ENCODE data around the gene ASCC1. TPM values are rescaled to one million over a fixed set of nuclear protein-coding genes. Genes with fewer than 3 reads are reported as not detected.

Gene ASCC1
- total RNA-seq, 1 donor: 11.0 TPM

DNA sequence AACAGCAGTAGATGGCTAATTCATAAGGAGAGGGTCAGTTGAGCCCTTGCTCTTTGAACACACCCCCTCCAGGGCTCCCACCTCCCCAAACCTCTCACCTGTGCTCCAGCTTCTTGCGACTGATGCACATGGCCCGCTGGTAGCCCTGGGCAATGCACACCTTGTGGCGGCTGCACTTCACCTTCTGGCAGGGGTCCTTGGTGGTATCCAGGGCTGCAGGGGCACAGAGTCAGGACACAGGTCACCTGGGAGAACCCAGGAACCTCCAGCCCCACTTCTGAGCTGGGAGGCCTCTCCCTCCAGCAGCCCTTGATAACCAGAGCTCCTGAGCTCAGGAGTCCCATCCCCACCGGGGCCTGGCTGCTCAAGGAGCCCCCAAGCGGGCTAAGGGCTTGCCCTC, 144.0 kb downstream of the ASCC1 start:
- DNase-seq (ENCODE audit: low read depth in 2 of 3, low spot score in 2 of 3): no peak

DNA sequence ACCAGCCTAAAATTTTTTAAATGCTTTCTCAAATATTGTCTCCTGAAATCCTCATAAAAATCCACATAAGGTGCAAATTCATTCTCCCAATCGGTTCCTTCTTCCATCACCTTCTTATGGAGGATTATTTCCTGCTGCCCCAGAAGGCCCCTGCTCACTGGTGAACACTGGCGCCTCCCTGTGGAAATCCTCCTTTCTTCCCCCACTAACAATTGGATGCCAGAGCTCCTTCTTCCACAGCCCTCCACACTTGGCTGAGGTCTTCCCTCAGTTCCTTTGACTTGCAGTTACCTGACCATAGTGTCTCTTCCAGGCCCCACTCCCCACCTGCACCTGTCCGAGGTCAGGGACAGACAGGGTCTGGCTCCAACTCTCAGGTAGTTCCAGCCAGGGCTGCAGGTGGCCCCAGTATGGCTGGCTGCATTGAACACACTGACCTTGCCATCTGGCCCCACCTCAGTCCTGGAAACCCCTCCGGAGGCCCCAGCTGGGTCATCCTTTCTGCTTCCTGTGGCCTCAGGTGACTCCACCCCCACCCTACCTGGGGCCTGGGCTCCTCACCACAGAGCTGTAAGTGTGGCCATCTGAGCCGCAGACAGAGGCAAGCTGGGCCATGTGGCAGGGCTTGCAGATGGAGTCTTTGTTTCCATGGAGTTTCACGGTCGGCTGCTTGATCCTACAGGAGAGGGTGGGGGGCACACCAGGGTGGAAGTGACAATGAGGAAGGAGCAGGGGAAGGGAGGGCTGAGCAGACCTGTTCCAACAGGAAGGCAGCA, 146.1 kb downstream of the ASCC1 start:
- DNase-seq (ENCODE audit: low read depth in 2 of 3, low spot score in 2 of 3): peak in 1 of 3 donors; percentile 30

DNA sequence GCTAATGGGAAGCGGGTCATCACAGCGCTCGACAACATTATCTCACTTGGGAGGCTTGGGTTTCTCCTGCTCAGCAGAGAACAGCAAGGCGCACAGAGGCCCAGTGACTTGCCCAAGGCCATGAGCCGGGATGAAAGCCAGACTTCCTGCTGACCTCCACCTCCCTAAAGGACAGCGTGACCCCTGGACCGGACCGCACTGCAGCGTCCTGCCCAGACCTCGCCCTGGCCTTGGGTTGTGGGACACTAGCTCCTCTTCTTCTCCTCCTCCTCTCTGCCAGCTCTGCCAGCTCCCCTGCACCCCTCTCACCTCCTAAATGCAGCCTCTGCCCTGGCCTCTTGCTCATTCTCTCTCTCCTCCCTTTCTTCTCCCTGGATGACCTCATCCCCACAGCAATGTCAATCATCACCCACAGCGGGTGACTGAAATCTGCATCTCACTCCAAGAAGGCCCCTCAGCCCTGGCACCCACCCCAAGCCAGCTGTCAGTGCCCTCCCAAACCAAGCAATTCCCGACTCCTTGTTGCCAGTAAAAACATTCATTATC, 147.1 kb downstream of the ASCC1 start:
- DNase-seq (ENCODE audit: low read depth in 2 of 3, low spot score in 2 of 3): no peak

DNA sequence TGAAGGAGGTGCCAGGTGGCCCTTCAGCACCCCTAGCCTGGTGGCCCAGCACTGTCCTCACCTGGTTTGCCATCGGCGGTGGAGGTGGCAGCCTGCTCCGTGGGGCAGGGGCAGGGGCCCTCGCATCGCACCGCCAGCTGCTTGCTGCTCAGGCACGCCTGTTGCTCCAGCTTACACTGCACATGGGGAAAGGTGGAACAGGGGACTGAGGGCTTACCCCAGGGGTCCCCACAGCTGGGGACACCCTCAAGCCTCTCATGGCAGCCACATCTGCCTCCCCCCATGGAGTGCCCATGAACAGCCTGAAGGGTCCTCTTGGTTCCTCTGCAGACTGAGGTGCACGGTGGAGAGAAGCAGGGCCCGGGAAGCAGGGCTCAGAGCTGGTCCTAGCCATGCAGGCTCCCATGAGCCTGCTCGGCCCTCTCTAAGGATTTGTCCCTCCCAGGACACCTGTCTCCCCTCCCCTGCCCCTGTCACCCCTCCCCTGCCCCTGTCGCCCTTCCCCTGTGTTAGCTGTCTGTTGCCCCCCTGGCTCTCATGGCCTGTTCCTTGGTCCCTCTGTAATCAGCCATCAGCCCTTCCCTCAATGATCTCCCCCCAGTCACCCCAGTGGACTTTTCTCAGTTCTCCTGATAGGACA, 147.8 kb downstream of the ASCC1 start:
- no peak for DNase-seq (ENCODE audit: low read depth in 2 of 3, low spot score in 2 of 3)

GRCh38 chr10:72067463-72068125, 148.5 kb downstream of the ASCC1 start:
- no peak for DNase-seq (ENCODE audit: low read depth in 2 of 3, low spot score in 2 of 3)

- DNase-seq (ENCODE audit: low read depth in 2 of 3, low spot score in 2 of 3): no peak
Observed at GRCh38 chr10:72066318-72067284, 149.5 kb downstream of the ASCC1 start.

- DNase-seq (ENCODE audit: low read depth in 2 of 3, low spot score in 2 of 3): no peak
Observed at GRCh38 chr10:72065439-72066025, 150.5 kb downstream of the ASCC1 start.

DNA sequence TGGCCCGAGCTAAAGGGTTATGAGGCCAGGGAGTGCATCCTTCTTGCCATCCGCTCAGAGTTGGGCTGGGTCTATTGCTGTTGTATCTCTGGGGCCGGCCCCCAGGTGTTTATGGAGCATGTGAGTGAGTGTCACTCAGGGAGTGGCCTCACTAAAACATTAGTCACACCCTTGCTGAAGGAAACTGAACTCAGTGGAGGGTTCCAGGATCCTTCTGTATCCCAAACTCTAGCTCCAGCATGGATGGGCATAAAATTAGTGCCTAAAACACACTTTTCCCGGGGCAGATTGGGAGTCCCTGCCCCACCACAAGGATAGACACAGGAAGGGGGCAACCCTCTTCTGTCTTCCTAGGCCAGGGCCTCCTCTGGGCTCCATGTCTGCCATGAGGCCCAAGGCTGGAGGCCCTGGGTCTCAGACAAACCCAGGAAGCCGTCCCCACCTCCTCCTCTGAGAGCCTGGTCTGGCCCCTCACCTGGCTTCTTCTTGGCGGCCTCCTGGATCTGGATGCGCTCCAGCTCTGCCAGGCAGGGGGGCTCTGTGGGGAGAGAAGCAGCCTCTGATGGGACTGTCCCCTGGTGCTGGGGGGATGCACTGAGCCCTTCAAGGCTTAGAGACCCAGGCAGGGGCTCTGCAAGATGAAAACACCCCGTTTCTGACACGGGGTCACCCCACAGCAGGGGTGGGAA, 152.2 kb downstream of the ASCC1 start:
- no peak for DNase-seq (ENCODE audit: low read depth in 2 of 3, low spot score in 2 of 3)

GRCh38 chr10:72062832-72063702, 153.0 kb downstream of the ASCC1 start:
- DNase-seq (ENCODE audit: low read depth in 2 of 3, low spot score in 2 of 3): no peak

- no peak for DNase-seq (ENCODE audit: low read depth in 2 of 3, low spot score in 2 of 3)
Observed at GRCh38 chr10:72062382-72062781, 153.7 kb downstream of the ASCC1 start.

GRCh38 chr10:72061930-72062329, 154.1 kb downstream of the ASCC1 start:
- no peak for DNase-seq (ENCODE audit: low read depth in 2 of 3, low spot score in 2 of 3)

DNA sequence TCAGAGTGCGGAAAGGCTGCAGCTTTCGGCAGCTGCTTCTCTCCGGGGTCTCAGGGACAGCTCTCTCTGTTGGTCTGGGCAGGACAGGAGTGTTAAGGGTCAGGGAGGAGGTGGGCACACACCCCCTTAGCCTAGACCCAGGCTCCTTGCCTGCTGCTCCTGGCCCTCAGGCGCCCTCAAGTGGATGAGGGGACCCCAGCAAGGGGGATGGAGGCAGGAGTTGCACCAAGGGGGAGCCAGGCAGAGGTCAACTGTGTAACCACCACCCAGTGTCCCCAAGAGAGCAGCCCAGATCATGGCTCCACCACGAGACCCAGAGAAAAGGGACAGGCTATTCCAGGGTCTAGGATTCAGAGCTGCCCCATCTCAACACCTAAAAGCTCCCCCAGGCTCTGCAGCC, 154.6 kb downstream of the ASCC1 start:
- no peak for DNase-seq (ENCODE audit: low read depth in 2 of 3, low spot score in 2 of 3)

DNA sequence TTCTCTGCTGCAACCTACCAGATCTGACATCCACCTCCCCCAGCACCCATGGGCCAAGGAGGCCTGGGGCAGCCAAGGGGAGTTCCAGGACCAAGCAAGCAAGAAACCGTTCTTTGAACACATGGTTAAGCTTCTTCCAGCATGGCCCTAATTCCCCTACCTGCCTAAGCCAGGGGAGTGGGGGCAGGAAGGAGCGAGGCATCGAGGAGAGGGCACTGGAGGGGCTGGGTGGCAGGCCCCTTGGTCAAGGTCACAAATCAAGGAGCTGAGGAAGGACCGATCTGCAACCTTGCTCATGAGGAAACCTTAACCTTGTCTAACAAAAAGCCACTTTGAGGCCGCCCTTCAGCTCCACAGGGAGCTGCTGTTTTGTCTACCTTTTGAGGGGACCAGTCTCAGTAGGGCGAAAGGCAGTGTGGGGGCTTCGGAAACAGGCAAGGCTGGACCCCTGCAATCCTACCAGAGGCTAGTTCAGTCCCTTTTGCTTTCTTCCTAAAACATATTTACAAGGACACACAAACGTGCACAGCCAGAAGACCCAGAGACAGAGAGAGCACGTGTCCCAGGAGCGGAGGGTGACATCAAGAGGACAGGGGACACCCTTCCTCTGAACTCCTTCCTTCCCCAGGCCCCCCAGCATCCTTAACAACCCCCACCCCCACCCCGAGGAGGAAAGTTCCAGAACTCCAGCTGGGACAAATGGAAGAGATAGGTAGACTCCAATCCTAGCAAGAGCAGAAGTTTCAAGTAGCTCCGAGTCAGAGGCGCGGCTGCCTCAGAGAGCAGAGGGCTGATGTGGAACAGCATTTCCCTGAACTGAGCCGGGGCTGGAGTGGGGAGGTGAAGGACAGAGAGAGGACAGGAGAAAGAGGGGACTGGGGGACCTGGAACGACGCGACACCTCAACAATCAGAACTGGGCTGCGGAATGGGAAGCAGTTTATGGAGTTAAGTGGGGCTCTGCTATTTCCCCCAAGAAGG, 155.9 kb downstream of the ASCC1 start:
- DNase-seq (ENCODE audit: low read depth in 2 of 3, low spot score in 2 of 3): no peak

DNA sequence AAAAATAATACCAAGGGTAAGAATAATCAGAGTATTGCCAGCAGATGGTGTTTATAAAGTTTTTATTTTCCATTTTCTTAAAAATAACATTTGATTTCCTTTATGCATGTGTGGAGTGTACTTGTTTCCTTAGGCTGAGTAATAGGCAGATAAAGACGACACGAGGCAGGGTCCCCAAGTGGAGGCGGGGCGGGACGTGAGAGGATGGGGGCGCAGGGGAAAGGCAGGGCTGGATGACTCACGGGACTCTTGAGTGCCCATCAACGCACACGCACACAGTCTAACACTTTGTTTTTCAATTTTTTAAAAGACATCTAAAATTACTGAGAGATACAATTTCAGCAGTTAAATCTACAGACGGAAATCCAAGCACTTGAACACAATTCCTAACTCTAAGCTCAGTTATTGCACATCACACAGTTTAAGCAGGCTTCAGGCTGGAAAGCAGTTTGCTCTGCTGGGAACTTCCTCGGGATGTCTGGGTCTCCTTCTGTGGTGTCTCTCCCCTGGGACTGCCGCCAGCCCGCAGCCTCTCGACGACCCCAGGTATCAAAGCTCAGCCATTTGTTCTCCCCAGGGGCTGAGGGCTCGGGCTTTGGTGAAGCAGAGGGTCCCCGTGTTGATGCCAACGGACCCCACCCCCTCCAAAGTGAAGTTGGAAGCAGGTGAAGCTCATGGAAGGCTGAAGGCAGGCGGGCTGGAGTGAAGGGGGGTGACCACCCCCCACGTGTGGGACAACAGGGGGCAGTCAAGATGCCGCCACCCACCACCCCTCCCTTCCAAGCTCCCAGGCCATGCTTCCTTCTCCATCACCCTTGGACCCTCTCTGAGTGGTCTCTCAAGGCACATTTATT, 156.9 kb downstream of the ASCC1 start:
- DNase-seq (ENCODE audit: low read depth in 2 of 3, low spot score in 2 of 3): no peak

- no peak for DNase-seq (ENCODE audit: low read depth in 2 of 3, low spot score in 2 of 3)
Observed at GRCh38 chr10:72058347-72058898, 157.7 kb downstream of the ASCC1 start.
